Activated T-cell treated with anti-CD3 and anti-CD28 coated beads, Interleukin-2, amount 50 U/mL, for 1 hour (primary cell): ENCODE measurements around the gene GPR75.

ENCODE experiments used
- DNase-seq: peaks from one replicate; pipeline ENCODE4 v3.0.0-alpha.2; 2020

Gene GPR75

DNA sequence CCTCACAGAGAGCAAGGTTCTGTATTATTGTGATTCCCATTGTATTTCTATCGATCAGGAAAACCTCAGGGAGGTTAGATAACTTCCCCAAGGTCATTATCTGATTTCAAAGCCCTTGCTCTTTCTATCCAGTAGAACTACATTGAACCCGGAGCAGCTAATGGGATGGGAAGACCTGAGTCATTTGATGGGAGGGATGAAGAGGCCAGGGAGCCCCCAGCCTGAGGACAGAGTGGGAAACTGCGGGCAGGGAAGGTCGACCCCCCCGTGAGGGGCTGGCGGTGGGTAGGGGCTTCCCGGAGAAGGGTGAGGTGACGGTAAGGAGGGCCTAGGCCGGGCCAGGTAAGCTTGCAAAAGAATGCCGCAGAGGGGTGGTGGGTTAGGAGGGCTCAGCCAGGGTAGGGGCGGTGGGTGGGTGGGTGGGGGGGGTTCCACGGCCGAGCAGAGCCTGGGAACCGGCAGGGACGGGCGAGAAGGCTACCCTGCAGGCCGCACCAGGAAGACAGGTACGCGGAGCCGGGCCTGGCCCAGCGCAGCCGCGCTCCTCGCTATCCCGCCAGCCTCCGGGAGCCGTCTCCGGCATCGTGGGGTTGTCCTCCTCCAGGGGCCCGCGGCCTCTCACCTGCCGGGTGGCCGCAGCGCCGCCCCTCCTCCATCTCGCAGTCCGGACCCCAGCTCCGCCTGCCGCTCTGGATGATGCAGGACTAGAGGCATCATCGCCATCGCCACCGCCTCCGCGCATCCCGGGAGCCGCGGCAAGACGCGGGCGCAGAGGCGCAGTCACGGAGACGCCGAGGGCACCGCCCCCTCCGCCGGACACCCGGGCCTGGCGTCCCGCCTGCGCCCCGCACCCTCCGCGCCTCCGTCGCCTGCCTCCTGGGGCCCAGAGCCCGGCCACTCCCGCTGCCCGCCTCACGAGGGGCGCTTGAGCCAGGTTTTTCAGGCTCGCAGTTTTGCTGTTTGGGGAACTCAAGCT, at the start of gene GPR75:
Gene GPR75, minus strand, starts transcription at position 762 of the 976 bp plus-strand sequence. CDS start 5,211 bp downstream, outside the sequence.
- no peak for DNase-seq

GRCh38 chr2:53907582-53907981, 47.8 kb upstream of the GPR75 start:
- no peak for DNase-seq

- DNase-seq = no peak
Observed at GRCh38 chr2:53905396-53905795, 45.6 kb upstream of the GPR75 start.

- no peak for DNase-seq
Observed at GRCh38 chr2:53903011-53903410, 43.2 kb upstream of the GPR75 start.

DNA sequence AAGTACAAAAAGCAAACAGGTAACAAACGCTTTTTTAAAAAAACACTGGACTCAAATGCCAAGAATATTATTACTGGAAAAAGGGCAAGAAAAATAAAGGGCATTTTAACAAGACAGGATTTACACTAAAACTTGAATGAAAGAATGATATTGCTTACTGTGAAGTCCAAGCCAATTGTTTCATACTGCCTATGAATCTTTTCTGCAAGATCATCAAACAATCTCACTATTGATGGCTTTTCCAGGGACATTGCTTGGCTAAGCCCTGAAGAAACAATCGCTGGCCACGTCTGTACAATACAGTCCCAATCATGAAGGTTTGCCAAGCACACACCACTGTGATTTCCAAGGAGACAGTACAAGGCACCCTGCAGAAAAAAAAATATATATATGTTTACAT, 41.4 kb upstream of the GPR75 start:
- DNase-seq = no peak

DNA sequence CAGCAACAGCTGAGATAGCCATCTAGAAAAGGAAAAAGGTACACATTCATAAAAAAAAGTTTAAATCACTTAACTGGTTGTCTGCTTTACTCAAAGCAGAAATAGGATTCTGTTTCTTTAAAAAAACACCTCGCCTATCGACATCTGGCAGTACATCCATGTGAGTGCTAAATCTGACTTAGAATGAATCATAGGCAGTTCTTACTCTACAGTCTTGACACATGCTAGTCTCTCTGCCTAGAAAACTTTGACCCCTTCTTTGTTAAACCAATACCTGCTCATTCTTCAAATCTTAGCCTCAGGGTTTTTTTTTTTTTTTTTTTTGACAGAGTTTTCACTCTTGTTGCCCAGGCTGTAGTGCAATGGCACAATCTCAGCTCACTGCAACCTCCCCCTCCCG, 37.1 kb upstream of the GPR75 start:
- no peak for DNase-seq

GRCh38 chr2:53886406-53887280, 26.9 kb upstream of the GPR75 start:
- no peak for DNase-seq

DNA sequence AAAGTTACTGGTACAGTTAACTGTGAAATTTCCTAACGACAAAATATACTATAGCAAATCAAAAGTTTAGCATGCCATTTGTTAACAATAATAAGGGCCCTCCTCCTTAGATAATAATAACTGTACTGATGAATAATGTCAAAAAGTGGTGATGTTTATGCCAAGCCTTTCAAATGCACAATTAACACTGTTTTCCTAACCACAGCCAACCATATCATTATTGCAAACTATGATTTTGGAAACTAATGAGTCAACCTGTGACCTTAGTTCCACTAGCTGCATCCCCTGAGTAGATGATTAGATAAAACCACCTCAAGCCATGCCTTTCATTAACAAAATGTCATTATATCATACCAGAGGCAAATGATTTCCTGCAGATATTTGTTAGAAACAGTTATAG, 25.1 kb upstream of the GPR75 start:
- DNase-seq = no peak

GRCh38 chr2:53881986-53882385, 22.2 kb upstream of the GPR75 start:
- DNase-seq = no peak

DNA sequence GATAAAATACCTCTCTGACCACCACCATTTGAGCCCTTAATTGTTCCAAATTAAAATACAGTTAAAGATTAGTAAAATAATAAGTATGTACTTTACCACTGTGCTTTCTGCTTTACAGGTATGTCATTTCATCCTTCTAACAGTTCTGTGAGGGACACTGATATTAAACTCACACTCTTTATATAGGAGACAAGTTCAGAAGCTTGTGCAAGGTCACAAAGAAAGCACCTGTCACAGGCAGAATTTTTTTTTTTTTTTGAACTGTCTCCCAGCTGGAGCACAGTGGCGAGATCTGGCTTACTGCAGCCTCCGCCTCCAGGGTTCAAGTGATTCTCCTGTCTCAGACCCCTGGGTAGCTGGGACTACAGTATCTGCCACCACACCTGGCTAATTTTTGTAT, 21.6 kb upstream of the GPR75 start:
- no peak for DNase-seq

GRCh38 chr2:53880756-53881155, 21.0 kb upstream of the GPR75 start:
- DNase-seq = no peak

DNA sequence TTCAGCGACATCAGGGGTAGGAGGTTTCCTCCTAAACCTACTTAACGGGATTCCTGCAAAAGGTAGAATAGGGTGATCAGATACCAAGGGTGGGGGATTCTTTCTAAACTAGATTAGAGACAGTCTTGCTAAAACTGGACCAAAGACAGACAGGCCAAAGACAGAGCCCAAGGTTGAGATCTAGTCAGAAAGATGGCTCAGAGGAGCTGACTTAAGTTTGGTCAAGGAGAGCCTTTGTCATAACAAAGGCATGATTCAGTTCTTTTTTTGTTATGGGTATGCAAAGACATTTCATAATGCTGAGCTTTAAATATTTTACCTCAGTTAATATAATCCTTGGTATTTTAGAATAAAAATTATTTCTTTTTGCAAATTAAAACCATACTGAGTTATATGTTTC, 17.8 kb upstream of the GPR75 start:
- no peak for DNase-seq

- DNase-seq = no peak
Observed at GRCh38 chr2:53877112-53877511, 17.3 kb upstream of the GPR75 start.

GRCh38 chr2:53874401-53874950, 14.7 kb upstream of the GPR75 start:
- no peak for DNase-seq

DNA sequence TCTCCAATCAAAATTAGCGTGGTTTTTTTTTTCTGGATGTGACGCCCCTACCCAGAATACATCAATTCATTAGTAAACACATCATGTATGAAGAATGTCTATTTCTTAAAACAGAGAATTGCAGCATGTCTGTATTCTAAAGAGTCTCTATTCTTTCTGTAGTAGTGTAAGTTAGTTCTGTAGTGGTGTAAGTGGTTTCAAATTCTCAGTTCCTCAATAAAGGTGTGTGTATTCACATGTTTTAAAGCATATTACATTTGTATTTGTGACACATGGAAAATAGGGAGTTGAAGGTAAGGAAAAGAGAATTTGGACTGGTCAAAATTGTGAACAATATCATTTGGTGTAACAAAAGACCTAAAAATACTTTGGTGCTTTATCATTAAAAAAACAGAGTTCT, 8.0 kb upstream of the GPR75 start:
- DNase-seq = no peak

DNA sequence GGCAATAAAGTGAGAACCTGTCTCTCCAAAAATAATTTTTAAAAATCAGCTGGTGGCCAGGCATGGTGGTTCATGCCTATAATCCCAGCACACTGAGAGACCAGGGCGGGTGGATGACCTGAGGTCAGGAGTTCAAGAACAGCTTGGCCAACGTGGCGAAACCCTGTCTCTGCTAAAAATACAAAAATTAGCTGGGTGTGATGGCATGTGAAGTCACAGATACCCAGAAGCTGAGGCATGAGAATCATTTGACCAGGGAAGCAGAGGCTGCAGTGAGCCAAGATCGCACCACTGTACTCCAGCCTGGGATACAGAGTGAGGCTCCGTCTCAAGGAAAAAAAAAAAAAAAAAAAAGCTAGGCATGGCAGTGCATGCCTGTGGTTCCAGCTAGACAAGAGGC, 7.4 kb upstream of the GPR75 start:
- DNase-seq = no peak

GRCh38 chr2:53865962-53866361, 6.2 kb upstream of the GPR75 start:
- DNase-seq = no peak

GRCh38 chr2:53865264-53865663, 5.5 kb upstream of the GPR75 start:
- DNase-seq = no peak

DNA sequence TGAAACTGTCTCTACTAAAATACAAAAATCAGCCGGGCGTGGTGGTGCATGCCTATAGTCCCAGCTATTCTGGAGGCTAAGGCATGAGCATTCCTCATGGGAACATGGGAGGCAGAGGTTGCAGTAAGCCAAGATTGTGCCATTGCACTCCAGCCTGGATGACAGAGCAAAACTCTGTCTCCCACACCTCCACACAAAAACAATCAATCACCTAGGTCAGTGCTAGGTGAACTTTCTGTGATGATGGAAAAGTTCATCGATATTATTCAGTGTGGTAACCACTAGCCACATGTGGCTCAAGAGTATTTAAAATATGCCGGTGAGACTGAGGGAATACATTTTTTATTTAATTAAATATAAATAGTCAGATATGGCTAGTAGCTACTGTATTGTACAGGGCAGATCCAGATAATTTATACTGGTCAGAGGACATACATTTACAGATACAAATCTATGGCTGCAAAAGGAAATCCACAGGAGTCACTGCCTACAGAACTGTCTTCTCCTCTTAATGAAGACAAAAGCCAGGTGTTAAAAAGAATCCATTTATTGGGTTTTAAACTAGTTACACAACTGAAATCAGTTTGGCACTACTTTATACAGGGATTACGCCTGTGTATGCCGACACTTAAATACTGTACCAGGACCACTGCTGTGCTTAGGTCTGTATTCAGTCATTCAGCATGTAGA, 3.9 kb upstream of the GPR75 start:
- no peak for DNase-seq

DNA sequence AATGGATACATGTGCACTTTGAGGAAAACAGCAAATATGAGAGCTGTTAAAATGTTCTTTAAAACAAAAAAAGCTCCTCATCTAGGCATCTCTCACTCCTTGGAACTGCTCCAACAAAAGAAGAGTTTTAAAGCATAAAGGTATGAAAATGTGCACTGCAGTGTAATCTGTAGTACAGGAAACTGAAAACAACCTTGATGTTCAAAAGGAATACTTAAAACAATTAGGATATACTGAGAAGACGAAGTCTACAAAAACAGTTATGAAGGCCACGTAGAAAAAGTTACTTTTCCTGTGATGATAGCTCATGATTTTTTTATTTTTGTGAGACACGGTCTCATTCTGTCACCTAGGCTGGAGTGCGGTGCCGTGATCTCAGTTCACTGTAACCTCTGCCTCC, 2.1 kb upstream of the GPR75 start:
- no peak for DNase-seq

DNA sequence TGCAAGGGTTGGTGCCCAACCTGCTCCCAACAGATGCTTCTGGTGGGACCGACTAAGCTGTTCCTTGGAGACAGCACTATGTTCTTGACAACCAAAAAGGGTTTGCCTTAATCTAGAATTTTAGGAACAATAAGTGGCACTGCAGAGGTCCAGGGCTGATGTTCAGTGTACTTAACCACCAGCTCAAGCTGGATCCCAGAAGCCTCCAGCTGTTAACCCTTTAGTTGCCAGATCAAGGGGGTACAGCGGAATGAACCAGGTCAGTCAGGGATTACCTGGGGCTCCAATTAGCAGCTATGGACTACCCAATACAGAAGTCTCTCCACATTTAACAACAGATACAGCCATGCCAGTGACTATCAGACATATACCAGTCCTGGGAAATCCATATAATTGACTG, 3.5 kb downstream of the GPR75 start:
- no peak for DNase-seq

GRCh38 chr2:53854678-53855077, 5.1 kb downstream of the GPR75 start:
- no peak for DNase-seq

DNA sequence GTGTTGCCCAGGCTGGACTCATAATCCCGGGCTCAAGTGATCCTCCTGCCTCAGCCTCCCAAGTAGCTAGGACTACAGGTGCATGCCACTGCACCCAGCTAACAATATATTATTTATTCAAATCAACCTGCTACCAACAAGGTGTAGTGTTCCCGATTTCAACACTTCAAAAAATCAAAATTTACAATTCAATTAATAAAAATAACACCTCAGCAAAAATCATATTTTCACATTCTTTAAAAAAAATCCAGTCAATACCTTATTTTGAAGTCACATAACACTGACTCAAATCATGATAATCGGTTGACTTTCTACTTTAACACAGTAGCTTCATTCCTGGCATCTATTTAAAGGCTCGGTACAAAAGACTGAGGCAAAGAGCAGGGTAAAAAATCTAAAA, 7.2 kb downstream of the GPR75 start:
- DNase-seq = no peak
